A549 treated with CORT108297 at 1 μM for 4 hours (cell line): Measurements from ENCODE around the gene MAN1C1. TPM values are rescaled to one million over a fixed set of nuclear protein-coding genes. Genes with fewer than 3 reads are reported as not detected.

ENCODE experiments used
- total RNA-seq: library from RNA; stranded (reverse); fragments of 200-300 nt; extraction: Qiagen RNA extraction; gene quantifications from 5 replicates; pipeline ENCODE4 v1.2.3, GENCODE V29; 2022

MAN1C1 gene
- total RNA-seq, result 0.18 to 0.40 TPM (median 0.22 TPM) in 5 replicates

DNA sequence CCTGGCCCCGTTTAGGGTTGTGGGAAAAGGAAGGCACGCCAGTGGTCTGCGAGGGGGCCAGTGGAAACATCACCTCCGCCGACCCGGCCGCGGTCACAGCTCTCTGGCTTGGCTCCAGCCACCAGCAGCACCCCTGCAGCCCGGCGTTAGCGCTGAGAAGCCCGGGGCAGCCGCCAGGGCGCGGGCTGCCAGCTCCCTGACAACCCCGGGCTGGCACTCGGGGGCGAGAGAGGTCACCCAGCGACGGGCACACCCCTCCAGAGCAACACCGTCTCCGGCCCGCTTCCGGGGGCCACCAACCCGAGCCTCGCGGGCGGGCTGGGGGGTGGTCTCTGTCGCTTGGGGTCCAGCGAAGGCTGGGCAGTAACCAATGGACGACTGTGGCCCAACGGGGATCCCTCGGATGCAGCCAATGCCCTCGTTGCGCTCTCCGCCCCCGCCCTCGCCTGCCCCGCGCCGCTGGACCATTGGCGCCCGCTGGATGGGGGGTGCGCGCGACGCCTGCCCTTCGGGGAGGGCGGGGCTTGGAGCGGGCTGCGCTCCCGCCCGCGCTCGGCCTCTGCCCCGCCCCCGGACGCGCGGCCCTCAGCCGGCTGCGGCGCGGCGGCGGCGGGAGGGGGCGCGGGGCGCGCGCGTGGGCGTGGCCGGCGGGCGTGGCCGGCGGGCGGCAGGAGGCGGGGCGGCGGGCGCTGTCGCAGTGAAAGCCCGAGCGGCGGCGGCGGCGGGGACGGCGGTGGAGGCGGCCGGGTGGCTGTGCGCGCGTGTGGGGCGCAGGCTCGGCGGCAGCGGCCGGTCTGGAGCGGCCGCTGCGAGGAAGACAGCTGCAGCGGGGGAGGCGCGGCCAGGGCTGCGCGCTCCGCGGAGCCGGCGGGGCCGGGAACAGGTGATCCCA lies at the start of gene MAN1C1:
Gene MAN1C1, plus strand, starts transcription at position 697 of the 892 bp plus-strand sequence. CDS start 1,007 bp downstream, outside the sequence.

DNA sequence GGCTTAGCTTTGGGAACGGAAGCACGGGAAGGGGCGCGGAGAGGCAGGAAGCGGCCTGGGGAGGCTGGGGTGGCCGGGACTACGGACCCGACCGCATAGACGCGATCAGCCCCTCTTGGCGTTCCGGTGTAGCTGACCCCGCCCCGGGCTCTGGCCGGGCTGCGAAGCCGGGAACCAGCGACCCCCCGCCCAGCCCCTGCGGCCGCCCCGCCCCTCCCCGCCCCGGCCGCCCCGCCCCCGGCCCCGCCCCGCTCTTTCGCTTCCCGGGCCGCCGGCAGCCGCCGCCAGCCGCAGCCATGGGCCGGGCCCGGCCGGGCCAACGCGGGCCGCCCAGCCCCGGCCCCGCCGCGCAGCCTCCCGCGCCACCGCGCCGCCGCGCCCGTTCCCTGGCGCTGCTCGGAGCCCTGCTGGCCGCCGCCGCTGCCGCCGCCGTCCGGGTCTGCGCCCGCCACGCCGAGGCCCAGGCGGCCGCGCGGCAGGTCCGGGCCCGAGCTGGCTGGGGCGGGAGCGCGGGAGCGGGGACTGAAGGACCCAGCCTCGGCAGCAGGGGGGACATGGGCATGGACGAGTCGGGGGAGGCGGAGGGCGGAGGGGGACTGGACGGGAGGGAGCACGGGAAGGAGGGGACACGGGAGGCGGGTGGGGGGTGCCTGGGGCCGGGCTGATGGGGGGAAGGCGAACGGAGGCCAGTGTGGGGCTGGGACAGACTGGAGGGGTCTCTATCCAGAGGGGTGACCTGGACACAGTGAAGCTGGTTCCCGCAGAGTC lies 183.5 kb downstream of the MAN1C1 start, which contains the start of gene SELENON:
Gene SELENON, plus strand, starts transcription at position 259 of the 768 bp plus-strand sequence. Its CDS starts 38 bp downstream, at position 297.

DNA sequence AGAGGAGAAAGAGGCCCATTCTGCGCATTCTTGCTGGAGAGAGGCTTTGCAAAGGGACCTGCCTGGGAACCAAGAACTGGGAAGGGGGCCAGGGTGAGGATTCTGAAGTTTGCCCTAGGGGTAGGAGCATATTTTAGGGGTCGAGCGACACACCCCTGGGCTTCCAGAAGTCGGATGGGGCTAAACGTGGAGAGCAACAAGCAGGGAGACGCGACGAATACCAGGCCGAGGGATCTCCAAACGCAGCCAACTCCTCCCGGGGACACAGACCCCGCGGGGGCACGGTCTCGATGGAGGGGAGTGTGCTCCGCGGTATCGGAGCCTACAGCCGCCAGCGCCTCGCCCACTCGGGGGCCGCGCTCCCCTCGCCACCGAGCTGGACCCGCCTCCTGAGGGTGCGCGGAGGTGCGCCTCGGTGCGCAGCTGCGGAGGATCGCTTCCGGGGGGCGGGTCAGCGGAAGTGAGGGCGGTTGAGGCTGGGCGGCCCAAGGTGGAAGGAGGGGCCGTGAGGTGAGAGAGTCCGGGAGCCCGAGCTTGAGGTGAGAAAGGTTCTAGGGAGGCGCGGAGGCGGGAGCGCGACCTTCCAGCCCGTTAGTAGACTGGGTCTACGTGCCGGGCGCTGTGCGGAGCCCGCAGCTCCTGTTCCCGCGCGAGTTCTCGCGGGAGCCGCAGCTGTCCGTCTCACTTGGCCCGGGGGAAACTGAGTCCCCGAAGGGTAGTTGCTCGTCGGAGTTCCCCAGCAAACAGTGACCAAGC lies 203.1 kb downstream of the MAN1C1 start, which contains the start of gene MTFR1L:
Gene MTFR1L, plus strand, starts transcription at position 464 of the 756 bp plus-strand sequence. CDS start 3,151 bp downstream, outside the sequence.

Other genes starting within 250 kb of the MAN1C1 start
- gene RHCE, start 196.0 kb upstream of the MAN1C1 start, total RNA-seq, result 0.09 to 0.11 TPM in 2 of 5 replicates, not detected in the others
- gene MACO1, start 185.9 kb upstream of the MAN1C1 start, total RNA-seq, result 7.8 to 11.9 TPM (median 9.3 TPM) in 5 replicates
- 8.6 to 11.3 TPM (median 10.0 TPM) in 5 replicates for gene LDLRAP1, start 73.2 kb upstream of the MAN1C1 start, total RNA-seq
- gene SELENON, start 183.4 kb downstream of the MAN1C1 start, total RNA-seq, result 54.3 to 64.6 TPM (median 62.1 TPM) in 5 replicates
- gene MTFR1L, start 203.2 kb downstream of the MAN1C1 start, total RNA-seq, result 23.1 to 26.1 TPM (median 25.4 TPM) in 5 replicates
- gene AUNIP, start 242.7 kb downstream of the MAN1C1 start, total RNA-seq, result 6.0 to 8.0 TPM (median 6.4 TPM) in 5 replicates